GM18508 (cell line): ENCODE results near the gene UPP2.
A peak's percentile ranks its signal among the peaks of the same experiment; 100 is the strongest.

Source experiments
- ATAC-seq: cut with Tn5 transposase; IDR thresholded peaks from one replicate; pipeline ENCODE4 v1.9.1; 2021; ENCODE audit warnings: moderate number of reproducible peaks; ENCODE audit not compliant: insufficient read depth, unreplicated experiment

The UPP2 gene

DNA sequence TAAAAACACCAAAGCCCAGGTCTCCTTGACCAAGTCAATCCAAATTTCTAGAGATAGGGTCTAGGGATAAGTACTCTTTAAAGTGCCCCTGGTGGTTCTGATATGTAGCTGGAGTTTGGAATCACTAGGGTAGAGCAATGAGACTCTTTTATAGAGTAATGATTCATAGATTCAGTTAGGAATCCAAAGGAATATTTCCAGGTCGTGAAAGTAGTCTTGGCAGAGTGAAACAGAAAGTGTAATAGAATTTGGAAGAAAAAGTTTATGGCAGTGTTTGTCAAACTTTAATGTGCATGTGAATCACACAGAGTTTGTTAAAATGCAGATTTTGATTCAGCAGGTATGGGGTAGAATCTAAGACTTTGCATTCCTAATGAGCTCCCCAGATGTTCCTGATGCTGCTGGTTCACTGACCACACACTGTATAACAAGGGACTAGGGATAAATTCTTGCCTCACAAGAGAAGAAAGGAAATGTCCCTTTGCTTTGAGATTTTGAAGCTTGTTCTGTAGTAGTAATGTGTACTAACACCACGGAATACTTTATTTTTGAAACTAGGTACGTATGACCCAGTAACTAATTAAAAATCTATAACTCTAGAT lies 1.8 kb downstream of the UPP2 start:
- no peak for ATAC-seq

DNA sequence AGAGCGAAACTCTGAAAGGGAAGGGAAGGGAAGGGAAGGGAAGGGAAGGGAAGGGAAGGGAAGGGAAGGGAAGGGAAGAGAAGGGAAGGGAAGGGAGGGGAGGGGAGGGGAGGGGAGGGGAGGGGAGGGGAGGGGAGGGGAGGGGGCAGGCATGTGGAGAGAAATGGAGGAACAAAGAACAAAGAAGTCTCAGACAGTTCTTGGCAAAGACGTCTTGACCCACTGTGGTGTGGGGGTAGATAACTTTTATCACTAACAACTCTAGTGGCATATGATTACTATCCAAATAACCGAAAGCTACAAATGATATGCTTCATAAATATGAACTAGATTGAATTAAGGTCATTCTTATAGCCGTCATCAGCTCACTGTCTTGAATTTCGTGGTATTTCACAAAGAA lies 3.2 kb downstream of the UPP2 start:
- ATAC-seq, result no peak

DNA sequence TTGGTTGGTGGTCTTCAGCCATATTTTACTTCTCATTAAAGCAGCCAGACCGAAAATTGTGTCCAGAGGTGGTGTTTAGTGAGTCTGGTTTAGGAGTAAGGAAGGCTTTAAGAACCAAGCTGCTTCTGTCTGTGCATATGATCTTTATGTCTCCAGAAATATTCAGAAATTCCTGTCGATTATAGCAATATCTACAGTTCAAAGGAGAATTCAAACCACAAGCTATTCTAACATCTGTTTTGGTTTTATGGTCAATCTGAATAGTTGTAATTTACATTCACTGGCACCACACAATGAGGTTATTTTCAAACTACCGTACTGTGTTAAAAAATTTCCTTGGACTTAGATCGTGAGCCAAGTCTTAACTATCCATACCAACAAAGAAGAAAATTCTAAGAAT lies 11.3 kb downstream of the UPP2 start:
- no peak for ATAC-seq

DNA sequence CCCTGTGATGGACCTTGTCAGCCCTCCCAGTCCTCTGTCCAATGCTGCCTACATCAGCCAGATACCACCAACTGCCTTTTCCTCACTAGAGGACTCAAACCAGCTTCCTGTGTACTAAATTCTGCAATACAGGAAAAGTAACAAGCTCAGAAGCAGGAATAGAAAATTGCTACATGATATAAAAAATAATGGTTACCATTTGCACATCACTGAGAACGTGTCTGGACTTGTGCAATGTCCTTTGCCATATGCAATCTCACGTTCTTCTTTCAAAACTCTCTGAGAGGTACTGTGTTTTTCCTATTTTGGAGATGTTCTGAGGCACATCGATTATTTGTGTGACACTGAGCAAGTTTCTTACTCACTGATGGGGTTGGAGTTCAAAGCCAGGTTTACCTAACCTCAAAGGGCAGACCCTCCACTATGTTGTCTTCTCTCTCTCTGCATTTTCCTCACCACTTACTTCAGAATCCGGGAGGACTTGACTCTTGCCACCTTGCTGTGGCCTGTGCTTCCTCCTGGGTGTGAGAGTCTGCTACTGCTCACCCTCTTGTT lies 12.1 kb downstream of the UPP2 start:
- no peak for ATAC-seq

DNA sequence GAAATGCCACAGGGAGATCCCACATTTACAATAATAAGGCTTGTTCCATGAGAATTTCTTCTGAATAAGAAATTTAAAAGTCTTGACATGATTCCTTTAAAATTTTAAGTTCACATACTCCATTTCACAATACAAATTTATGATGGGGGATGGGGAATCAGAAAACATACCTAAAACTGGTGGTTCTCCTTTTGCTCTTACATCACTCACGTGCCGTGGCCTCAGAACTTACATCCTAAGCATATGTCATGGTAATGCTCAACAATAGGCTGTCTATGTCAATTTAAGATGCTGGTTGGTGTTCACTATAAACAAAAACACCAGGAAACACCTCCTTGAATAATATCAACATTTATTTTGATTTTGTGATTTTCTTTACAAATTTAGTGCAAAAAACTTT lies 12.8 kb downstream of the UPP2 start:
- ATAC-seq, result no peak

DNA sequence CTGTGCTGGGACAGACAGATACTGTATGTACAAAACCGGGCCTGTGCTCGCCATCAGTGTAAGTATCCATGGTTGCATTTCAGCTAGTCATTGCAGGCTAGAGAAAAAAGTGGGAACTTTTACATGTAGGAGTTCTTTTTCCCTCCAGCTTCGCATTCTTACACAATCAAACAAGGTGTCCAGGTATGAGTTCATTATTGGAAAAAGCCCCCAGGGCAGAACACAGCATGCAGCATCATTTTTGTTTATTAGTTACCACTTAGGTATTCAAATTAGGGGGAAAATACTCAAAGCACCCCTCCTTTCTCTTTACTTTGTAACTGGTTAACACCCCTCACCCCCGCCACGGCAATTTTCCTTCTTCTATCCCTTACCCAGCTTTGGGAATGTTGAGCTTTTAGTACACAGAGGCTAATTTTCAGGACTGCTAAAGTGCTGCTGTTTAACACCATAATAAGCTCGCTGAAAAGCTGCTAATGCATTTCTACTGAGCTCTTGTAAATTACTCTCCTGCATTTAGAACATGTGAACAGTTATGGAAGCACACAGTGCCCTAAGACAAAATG lies 13.6 kb downstream of the UPP2 start:
- ATAC-seq, result no peak

DNA sequence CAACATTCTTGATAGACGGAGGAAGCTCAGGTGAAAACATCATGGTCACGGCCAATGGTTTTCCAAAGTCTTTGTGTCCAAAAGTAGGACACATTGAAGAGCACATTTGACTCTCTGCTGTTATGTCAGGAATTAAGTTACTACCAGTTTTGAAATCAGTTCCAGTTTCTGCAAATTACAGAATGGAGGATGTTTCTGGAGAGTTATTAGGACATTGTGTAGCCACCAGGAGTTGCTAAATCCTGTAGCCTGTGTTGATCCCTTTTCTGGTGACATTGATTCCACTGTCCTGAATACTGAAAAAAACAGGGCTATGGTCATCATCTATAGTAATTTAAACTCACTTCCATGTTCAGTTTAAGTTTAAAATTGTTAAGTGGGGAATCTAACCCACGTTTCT lies 15.3 kb downstream of the UPP2 start:
- ATAC-seq, result no peak

DNA sequence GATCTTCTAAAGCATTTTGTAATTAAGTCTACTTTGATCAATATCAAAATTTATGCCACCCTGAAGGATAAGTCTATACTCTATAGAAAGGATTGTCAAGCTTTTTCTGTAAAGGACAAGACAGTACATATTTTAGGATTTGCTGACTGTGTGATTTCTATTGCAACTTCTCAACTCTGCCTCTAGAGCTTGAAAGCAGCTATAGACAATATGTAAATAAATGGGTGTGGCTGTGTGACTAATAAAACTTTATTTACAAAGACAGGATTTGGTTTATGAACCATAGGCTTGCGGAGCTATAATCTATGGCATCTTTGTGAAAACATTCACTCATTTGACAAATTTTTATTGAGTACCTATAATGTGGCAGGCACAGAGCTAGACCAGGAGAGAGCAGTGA lies 18.4 kb downstream of the UPP2 start:
- ATAC-seq, result no peak

DNA sequence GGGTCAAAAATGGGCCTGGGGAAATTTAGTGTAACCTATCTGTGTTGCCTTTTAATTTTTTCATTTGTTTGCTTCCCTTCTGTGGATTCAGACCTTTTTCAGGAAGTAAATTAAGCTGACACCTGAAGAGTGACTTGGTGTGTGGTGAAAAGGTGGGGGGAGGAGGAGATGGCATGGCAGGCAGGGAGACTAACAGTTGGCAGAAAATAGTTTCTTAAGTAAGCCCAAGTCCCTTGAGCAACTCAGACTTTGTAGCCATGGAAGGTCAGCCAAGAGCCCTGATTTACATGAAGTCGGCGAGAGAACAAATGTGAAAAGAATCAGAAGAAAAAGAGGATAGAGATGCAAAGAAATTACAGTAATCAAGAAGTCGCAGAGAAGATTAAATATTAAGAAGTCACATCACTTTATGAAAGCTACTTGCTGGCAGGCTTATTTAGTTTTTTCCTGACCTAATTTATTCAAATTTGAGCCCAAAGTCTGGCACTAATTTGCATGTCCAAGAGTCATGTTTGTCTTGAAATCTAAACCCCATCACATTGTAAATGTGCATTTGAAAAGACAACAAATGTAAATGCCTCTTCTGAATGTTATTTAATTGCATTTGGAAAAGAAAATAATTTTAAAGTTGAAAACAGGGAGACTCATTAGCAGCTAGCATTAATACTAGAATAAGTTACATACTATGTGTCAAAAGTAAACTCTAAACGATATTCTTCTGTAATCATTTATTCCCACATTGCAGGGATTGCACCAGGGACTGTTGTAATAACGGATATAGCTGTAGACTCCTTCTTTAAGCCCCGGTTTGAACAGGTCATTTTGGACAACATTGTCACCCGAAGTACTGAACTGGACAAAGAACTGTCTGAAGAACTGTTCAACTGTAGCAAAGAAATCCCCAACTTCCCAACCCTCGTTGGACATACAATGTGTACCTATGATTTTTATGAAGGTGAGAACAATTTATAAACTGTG lies 19.3 kb downstream of the UPP2 start:
- no peak for ATAC-seq

DNA sequence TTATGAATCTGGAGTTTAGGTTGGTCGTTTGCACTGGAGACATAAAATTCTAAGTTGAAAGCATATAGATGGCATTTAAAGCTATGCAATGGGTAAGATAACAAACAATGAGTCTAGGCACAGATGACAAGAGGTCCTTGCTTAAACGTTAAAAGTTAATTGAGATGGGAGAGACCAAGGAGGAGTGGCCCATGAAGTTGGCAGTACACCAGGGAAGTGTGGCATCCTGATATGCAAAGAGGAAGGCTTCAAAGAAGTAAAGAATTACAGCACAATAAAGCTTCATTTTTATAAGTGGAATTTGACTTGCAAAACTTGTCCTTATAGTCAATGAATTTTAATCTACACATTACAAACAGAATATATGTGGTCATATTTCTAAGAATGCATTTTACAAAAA lies 23.2 kb downstream of the UPP2 start:
- no peak for ATAC-seq

DNA sequence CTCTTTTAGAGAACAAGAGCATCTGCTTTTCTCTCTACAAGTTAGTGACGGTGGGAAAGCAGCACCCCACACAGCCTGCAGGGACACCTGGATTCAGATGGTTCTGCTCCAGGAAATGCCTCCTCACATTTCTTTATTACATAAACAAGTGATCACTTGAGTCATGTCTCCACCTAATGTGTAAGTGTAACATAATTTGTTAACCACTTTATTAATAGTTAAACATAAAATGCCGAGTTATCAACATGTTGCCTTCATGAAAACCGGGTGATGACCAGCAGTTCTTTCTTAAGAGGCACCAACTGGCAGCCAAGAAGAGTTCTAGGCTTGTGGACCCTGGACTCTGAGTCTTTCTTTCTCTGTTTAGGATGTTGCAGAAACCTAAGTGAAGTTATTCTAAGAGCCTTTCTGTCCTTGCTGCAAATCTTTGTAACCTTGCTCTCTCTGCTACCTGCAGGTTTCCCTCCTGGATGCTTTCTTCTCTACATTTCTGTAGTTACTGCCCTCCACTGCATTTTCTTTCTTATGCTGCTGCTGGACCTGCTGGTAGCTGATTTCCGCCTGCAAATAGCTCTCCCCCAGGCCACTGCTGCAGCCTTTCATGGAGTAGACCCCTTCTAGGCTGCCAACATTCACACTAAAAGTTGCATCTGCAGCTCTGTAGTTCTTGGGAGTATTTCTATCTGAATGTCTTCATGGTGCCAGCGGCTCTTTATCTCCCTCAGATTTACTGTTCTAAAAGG lies 24.3 kb downstream of the UPP2 start:
- no peak for ATAC-seq

DNA sequence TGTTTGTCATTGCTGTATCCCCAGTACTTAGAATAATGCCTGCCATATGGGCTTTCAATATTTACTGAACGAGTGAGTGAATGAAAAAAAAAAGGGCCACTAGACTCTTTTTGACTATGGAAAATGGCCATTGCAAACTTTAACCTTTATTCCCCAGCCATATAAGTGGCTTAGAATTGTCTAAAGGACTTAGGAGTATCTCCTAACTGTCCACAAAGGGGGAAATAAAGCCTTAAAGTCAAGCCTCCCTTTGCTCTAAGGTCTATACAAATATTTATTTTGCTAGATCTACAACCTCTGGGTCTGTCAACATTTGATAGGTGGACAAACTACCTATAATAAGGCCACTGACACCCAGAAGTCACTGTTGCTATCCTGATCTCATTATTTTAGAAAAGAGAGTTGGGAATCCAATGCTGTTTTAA lies 25.7 kb downstream of the UPP2 start:
- no peak for ATAC-seq

DNA sequence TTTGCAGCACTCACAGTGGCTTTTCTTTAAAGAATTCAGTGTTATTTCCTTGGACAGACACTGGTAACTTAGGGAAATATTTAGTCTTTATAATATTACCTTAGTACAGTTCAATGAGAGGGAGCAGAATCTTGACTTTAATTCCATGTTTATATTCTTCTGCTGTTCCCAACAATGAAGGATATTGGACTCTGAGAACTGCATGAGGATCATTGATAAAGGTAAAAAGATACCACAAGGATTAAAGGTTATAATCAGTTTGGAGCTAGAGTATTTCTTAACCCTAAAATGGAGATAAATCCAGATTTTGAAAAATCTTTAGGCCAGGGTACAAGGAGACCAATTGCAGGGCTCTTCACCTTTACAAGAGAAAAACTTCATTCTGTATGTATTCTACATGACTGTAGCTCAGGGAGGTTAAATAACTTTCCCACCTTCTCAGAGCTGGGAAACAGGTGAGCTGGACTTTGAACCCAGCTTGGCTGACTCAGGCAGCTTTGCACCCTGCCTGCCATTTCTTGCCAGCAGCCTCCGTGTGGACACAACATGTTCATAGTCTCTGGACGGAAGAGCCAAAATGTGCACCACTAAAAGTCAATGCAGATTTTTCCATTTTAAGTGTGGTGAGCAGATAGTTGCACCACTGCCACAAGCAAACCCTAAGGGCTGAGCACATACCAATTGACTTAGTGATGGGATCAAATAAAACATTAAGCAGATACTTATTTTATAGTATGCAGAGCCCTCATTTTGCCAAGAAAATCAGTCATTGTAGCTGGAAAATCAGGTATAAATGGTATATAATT lies 26.7 kb downstream of the UPP2 start:
- no peak for ATAC-seq

DNA sequence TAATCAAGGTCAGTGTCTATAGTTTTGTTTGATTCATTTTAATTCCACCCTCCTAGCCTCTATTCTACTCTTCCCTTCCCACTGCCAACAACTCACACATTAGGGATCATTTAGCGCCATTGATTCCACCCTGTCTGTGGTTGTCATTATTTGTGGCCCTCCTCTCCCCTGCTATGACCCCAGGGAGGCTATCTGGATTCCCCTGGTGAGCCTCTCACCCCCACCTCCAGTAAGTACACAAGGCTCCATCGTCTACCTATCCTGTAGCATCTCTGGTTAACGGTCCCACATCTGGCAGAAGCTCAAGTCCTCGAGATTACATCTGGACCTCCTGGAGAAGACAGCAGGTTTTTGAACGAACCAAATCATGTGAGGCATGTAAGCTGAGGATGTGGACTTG lies 27.4 kb downstream of the UPP2 start:
- ATAC-seq, result no peak

DNA sequence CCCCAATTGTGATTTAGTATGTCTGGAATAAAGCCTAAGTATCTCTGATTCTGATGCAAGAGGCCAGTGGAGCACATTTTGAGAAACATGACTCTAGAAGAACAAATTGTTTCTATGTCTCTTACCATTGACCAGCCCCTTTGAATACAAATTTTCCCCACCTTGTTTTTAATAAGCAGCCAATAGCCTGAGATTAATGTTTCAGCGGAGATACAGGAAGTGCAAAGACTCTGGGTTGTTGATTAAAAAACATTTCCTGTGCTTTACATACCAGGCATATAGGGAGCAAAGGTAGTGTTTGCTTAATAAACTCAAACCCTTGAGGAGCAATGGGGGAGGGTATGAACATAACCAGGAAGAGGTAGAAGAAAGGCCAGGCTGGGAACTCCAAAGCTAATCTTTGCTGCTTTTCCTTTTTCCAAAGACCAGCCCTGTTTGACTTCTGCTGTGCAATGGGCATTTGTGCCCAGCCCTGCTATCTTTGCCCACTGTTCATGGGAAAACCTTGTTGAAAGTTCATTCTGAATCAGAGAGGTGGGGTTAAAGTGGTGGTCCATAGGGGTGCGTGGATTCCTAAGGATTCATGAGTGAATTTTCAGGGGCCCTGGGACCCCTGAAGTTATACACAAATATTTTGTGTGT lies 29.3 kb downstream of the UPP2 start:
- ATAC-seq, result peak; percentile 52

DNA sequence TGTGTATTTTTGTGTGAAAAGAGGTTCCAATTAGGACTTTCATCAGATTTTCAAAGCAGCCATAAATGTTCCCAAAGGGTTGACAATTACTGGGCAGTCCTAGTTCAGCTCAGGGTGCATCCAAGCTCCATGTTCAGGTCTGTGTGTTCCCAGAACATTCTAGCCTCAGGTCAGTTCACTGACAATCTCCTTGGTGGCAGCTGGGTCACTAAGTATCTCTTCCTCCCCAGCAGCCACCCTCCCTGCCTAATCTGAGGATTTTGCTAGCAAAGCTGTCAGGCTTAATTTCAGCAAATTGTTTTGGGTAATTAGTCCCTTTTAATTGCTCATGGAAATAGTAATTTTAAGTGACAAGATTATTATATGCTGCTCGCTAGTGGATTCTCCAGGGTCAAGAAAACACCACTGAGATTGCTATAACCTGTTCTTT lies 29.8 kb downstream of the UPP2 start:
- no peak for ATAC-seq

DNA sequence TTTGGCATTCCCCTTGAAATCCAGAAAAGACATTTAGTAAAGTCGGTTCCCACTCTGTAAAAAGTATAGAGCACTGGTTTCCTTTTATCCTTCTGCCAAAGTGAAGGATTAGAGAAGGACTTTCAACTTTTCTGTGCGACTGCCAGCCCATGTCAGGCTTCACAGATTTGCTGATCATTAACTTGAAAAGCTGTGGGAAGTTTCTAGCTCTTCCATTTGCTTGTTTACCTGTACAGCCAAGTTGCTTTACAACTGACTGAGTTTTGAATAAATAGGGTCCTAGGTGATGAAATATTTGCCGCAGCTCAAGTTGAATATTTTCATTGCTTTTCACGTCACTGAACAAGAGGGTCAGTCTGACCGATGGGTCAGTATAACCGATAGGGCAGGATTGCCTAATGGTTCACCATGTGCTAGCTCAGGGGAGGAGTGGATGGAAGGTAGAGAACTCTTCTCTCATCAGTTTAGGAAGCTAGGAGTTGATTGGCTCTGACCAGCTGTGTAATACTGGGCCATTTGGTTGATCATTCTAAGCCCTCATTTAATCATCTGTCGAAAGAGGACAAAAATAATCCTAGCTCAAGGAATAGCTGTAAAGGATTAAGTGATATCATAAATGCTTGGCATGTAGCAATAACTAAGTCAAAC lies 30.4 kb downstream of the UPP2 start:
- ATAC-seq, result no peak

DNA sequence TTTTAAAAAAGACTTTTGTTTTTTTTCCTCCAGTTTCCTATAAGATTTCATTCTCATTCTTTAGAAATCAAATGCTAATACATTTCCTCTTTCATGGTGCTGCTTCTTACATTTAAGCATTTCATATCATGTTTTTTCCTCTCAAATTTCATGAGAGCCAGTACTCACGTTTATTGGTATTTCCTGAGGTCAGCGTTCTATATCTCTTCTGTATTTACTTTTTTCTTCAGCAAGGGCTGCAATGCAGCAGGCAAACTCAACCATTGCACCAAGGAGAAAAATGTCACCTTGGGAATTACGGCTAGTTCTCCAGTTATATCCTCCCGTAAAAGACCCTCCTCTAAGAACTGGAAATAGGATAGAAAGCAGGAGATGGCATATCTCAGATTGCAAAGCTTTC lies 32.4 kb downstream of the UPP2 start:
- ATAC-seq, result no peak

DNA sequence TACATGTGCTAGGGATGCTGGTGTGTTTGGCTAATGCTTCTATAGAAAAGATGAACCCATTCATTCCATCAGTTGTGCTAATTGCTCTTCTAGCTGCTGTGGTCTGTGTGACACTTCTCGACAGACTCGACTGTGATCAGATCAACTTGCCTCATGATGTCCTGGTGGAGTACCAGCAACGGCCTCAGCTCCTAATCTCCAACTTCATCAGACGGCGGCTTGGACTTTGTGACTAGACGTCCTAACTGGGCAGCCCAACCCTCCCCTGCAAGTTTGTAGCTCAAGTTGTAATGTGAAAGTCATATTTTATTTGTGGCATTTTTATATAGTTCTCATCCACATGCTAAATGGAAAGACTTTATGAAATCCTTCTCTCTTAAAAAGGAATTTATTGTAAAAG lies 33.0 kb downstream of the UPP2 start:
- no peak for ATAC-seq
